PFSK-1 (cell line): ENCODE results near the gene HNF1B.

ENCODE experiments used
- REST ChIP-seq, 2 experiments: IDR thresholded peaks; 2 replicates each; pipeline versions ENCODE4 v1.6.1 to v1.8.0; 2011 to 2012; ENCODE audit warnings: low read depth in 2 of 2, low read length in 2 of 2, control low read depth in 1 of 2, inconsistent platforms in 1 of 2, mild to moderate bottlenecking in 1 of 2, moderate library complexity in 1 of 2; ENCODE audit not compliant: insufficient read depth in 1 of 2
- SIN3A ChIP-seq: IDR thresholded peaks from 2 replicates; pipeline ENCODE4 v1.6.1; 2012; ENCODE audit warnings: mild to moderate bottlenecking, low read length, moderate library complexity, borderline replicate concordance; ENCODE audit not compliant: insufficient read depth
- TAF1 ChIP-seq: IDR thresholded peaks from 2 replicates; pipeline ENCODE4 v1.6.1; 2012; ENCODE audit warnings: low read length, control low read depth, borderline replicate concordance; ENCODE audit not compliant: insufficient read depth

- TF ChIP-seq REST (IDR thresholded peaks at IDR 0.05; ENCODE audit: insufficient read depth in 1 of 2, low read depth in 2 of 2, low read length in 2 of 2) = no peak
- no peak for TF ChIP-seq TAF1
- no peak for TF ChIP-seq SIN3A
Measured at GRCh38 chr17:37743612-37743874, 1.3 kb downstream of the HNF1B start.
